GM19035 (cell line): ENCODE results near the gene CD37.
"Not testable (repeated sequence)": the region's sequence is repeated elsewhere in the genome, so short reads cannot be mapped to it uniquely, and the experiment has no call there.

Experiments used
- ATAC-seq: cut with Tn5 transposase; IDR thresholded peaks from one replicate; pipeline ENCODE4 v1.9.1; 2021; ENCODE audit not compliant: unreplicated experiment

Gene CD37

GRCh38 chr19:49327878-49328544, 7.2 kb upstream of the CD37 start:
- ATAC-seq, result no peak

- ATAC-seq, result no peak
Observed at GRCh38 chr19:49328741-49329140, 6.5 kb upstream of the CD37 start.

- not testable (repeated sequence) for ATAC-seq
Observed at GRCh38 chr19:49331187-49331586, 4.0 kb upstream of the CD37 start.

- peak; percentile 44 for ATAC-seq
Observed at GRCh38 chr19:49331616-49332055, 3.6 kb upstream of the CD37 start.

GRCh38 chr19:49332691-49333417, 2.4 kb upstream of the CD37 start:
- ATAC-seq, result not testable (repeated sequence)

- no peak for ATAC-seq
Observed at GRCh38 chr19:49333418-49333805, 1.8 kb upstream of the CD37 start.

GRCh38 chr19:49333811-49334288, 1.4 kb upstream of the CD37 start:
- no peak for ATAC-seq

GRCh38 chr19:49335784-49336481, 727 bp downstream of the CD37 start:
- ATAC-seq, result no peak

GRCh38 chr19:49336482-49337266, 1.5 kb downstream of the CD37 start:
- ATAC-seq, result no peak

GRCh38 chr19:49337267-49338022, 2.2 kb downstream of the CD37 start:
- ATAC-seq, result no peak

GRCh38 chr19:49338023-49338677, 2.9 kb downstream of the CD37 start:
- ATAC-seq, result no peak

- no peak for ATAC-seq
Observed at GRCh38 chr19:49338691-49339300, 3.6 kb downstream of the CD37 start.

GRCh38 chr19:49339301-49340068, 4.3 kb downstream of the CD37 start:
- no peak for ATAC-seq

GRCh38 chr19:49340069-49340864, 5.1 kb downstream of the CD37 start:
- peak; percentile 70 for ATAC-seq

GRCh38 chr19:49340865-49341718, 5.9 kb downstream of the CD37 start:
- no peak for ATAC-seq

- ATAC-seq, result no peak
Observed at GRCh38 chr19:49342291-49342721, 7.1 kb downstream of the CD37 start.

- no peak for ATAC-seq
Observed at GRCh38 chr19:49343123-49343522, 7.9 kb downstream of the CD37 start.
